Left colon (tissue), 2 donors: Measurements from ENCODE around the gene LPP. TPM values are rescaled to one million over a fixed set of nuclear protein-coding genes. Genes with fewer than 3 reads are reported as not detected.
A peak's percentile ranks its signal among the peaks of the same experiment; 100 is the strongest.

ENCODE experiments used
- ATAC-seq: fragments of 200-7000 bp; cut with Tn5 transposase; one replicate; pipeline ENCODE4 v1.9.1; 2020; ENCODE audit warnings: mild to moderate bottlenecking, moderate library complexity
- DNase-seq, 2 donors: peaks; one replicate each; pipeline ENCODE4 v3.0.0-alpha.2; 2020
- intact Hi-C, 2 donors: fragments of 100-400 bp; cut with DNase I in 1 of 2; cut with micrococcal nuclease in 1 of 2; formaldehyde crosslinking; loops; one replicate each; pipeline versions ENCODE4 v1.11.2 to v1.14.0; 2022; cut with DNase I, micrococcal nuclease
- total RNA-seq, 2 donors: library from RNA; stranded (reverse); fragmentation: NEBNext Ultra II Directional; extraction: Animal tissue kit (Norgen Biotek cat#: 25700); gene quantifications; one replicate each; pipeline ENCODE4 v1.2.1, GENCODE V29; 2021
- donor health status: DM: no; HTN: no; CAD: no.
- donor health status: DM: yes; HTN: yes; CAD: no.

Gene LPP
- total RNA-seq, 2 donors from 2014 or later: 228 to 258 TPM

DNA sequence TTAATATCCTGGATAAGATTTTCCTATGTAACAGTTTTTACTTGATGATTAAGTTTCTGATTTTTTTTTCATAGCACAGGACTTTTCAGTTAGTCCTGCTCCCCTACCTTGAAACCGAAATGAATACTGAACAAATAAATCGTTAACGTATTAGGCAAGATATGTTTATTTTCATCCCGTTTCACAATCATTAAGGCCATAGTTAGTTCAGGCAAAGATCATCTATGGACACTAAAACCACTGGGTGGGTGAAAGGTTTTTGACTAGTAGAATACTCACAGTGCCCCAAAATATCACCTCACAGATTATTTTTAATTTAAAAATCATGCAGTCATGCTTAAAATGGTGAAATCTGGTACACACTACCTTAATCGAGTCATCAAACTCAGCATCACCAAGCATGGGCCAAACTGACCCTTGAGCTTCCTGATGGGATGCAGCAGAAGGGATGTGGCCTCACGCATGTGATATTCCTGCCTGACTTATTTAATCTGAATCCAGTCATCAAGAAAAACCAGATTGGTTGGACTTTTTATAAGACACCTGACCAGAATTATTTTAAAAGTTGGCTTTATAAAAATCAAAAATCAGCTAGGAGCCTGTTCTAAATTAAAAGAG lies 365.0 kb downstream of the LPP start:
- intact Hi-C loops: no loop called here

GRCh38 chr3:188520466-188520865 lies 366.5 kb downstream of the LPP start:
- intact Hi-C loops: no loop called here
- DNase-seq (no peak), ATAC-seq (no peak)

More for the DNA sequence above, 365.0 kb downstream of the LPP start:
- DNase-seq (no peak), ATAC-seq (no peak)

GRCh38 chr3:188522115-188522514 lies 368.2 kb downstream of the LPP start:
- DNase-seq: no peak
- intact Hi-C loops: no loop called here
- ATAC-seq: no peak

- ATAC-seq: no peak
- no peak for DNase-seq
- intact Hi-C loops: no loop called here
These were observed 369.3 kb downstream of the LPP start for GRCh38 chr3:188523291-188523690.

GRCh38 chr3:188524052-188524451 lies 370.1 kb downstream of the LPP start:
- intact Hi-C loops: no loop called here
- DNase-seq: no peak

DNA sequence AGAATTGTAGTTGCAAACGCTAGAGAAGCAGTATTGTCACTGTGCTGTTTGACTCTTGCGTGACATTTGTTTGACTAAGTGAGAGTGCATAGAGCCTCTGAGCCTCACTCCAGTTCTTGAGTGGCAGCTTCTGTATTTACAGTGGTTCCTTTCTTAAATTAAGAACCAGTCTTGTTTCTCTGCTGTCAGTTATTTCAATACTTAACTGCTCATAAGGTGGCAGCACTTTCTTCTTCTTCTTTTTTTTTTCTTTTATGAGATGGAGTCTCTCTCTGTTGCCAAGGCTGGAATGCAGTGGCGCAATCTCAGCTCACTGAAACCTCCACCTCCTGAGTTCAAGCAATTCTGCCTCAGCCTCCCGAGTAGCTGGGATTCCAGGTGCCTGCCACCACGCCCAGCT lies 372.1 kb downstream of the LPP start:
- ATAC-seq: no peak
- intact Hi-C loops: no loop called here
- no peak for DNase-seq

More at GRCh38 chr3:188524052-188524451, 370.1 kb downstream of the LPP start:
- no peak for ATAC-seq

DNA sequence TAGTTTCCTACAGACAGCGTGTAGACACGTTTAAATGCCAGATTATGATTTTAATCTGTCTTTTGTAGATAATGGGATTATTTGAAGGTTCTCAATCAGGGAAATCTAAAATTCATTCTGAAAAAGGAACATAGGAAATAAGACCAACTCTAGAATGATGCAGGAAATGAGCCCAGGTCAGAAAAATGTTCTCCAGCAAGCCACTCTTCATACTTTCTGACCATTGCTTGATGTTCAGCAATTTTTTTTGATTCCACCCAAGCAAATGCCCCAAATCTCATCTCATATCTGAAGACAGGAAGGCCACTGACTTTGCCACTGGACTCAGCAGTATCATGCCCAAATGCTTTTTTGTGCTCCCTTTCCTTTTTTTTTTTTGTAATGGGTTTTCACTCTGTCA lies 373.4 kb downstream of the LPP start:
- DNase-seq (no peak), ATAC-seq (no peak)

DNA sequence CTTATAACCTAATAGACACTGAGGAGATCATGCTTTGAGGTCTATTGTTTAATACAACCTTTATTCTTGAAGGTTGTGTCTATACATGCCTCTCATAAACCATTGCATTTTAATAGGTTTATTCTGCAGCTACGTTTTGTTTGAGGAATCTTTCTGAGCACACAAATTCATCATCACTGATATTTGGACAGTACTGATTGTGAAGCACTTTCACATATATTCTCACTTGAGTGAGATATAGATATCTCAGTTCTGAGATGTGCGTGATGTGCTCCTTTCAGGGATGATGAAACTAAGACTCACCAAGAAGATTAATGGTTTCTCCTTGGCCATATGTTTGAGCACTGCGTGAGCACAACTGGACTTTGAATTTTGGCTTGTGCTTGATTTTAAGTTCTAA lies 374.4 kb downstream of the LPP start:
- ATAC-seq: no peak
- no peak for DNase-seq
- intact Hi-C loops: no loop called here

More for the DNA sequence above, 373.4 kb downstream of the LPP start:
- intact Hi-C loops: no loop called here

DNA sequence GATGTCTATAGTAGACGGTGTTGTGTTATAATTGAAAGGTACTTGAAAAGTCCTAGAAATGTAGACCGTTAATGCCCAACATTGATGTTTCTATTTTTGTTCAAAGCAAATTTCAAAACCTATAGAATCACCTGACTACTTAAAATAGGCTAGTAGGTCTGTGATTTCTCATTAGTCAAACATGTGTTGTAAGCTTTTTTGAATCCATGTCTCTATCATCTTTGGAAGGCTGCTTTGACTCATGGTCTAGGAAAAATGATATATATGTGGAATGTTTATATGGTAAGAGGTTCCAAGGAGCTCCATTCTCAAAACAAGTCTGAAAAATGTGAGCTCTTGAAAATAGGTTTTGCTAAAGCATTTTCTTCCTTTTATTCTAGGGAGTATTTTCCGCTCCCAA lies 375.3 kb downstream of the LPP start:
- intact Hi-C loops: no loop called here
- DNase-seq (no peak), ATAC-seq (no peak)

DNA sequence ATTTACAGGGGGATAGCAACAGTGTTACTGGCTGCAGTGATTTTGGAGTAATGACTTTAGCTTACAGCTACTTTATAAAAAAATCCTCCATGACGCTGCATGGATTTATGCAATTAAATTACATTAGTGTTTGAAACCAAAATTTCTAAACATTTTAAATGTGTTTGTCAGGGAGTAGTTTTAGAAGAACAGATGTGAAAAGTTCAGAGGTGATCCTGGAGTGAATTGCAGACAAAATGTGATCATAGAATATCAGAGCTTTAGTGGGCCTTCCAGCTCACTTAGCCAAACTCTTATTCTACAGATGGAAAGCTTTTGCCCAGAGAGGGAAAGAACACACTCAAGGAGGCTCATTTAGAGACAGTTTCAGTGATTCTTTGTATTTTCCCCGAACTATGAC lies 376.3 kb downstream of the LPP start:
- intact Hi-C loops: no loop called here
- no peak for DNase-seq
- ATAC-seq: no peak

DNA sequence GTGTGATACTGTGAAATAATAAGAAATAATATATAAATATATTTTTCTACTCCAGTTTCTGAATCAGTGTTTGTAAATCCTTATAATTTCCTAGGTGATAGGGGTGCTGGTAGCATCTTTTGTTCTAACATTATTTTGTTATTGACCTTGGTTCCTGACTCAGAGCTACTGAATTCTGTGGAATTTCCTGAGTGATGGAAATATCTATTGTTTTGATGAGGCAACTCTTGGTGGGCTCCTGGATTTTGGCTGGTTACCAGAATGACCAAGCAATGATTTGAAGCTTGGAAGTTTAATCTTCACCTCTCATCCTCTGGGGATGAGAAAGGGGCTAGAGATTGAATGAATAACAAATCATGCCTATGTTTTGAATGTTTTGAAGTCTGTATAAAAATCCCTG lies 377.3 kb downstream of the LPP start:
- intact Hi-C loops: no loop called here
- DNase-seq (no peak), ATAC-seq (no peak)

DNA sequence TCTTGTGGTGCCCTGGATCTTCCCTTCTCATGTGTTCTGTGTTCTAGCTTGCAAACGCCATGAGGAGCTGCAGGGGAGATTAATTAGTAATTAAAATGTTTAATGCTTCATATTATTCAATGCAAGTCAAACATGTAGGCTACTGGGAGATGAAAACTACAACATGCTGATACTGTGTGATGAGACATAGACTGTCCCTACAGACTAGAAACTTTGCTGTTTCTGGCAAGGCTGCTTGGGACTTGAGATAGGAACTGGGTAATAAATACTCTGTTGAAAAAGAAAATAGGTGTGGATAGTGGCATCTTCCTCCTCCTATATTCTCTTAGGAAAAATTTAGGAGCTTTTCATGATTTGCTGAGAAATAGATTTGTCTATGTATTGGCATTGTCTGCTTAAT lies 379.2 kb downstream of the LPP start:
- no peak for ATAC-seq
- DNase-seq: no peak
- intact Hi-C loops: no loop called here

- intact Hi-C loops: no loop called here
- no peak for DNase-seq
- no peak for ATAC-seq
These were observed 379.8 kb downstream of the LPP start for GRCh38 chr3:188533612-188534357.

DNA sequence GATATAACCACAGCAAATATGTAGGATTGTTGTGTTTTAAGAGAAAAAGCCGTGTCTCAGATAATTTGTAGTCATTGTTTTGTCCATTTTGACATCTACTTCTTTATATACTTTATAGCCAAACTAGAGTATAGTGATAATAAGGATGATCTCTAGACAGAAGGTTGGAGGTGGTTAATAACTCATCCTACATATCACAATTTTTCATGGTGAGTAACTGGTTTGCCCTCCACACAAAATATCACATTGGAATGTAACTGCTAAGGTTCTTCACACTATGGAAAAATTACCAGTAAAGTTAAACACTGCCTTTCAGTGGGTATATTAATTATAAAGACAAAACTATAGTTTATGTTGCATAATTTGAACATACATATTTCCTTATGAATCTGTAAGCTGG lies 380.7 kb downstream of the LPP start:
- intact Hi-C loops: no loop called here
- ATAC-seq (no peak), DNase-seq (no peak)

DNA sequence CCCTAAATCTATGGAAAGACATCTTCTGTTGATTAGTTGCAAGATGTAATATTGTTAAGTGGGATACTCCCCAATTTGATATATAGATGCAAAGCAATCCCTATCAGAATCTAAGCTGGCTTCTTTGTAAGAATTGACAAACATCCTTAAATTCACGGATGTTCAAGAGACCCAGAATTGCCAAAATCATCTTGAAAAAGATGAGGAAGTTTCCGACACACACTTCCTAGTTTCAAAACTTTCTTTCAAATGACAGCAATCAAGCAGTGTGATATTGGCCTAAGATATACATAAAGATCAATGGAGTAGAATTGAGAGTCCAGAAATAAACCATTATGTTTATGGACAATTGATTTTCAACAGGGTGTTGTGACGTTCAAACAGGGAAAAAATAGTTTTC lies 383.6 kb downstream of the LPP start:
- DNase-seq (no peak), ATAC-seq (no peak)
- intact Hi-C loops: no loop called here

GRCh38 chr3:188539037-188539436 lies 385.1 kb downstream of the LPP start:
- ATAC-seq: no peak
- DNase-seq: no peak
- intact Hi-C loops: no loop called here

DNA sequence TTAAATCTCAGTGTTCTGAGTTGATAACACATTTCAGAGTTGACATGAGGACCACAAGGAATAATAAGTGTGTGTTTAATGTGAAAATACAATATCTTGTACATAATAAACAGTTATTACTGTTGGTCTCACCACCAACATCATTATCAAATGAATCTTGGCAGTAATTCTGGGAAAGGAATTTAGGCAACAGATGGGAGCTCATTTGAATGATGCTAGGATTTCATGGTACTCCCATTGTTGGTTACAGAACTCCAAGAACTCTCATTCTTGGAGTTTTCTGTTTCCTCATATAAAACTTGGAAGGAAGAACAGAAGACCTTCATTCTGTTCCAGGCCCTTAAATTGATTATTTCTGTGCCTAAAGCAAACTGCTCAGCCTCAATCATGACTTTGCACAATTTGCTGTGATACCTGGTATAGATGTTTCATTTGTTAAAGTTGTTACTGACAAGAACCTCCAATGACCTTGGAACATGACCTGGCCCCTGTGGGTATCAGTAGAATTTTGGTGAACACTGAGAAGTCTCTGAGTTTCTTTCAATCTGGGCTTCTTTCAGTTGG lies 385.8 kb downstream of the LPP start:
- DNase-seq (no peak), ATAC-seq (no peak)
- intact Hi-C loops: no loop called here

GRCh38 chr3:188542196-188542595 lies 388.2 kb downstream of the LPP start:
- intact Hi-C loops: no loop called here
- DNase-seq (no peak), ATAC-seq (peak; percentile 97)

DNA sequence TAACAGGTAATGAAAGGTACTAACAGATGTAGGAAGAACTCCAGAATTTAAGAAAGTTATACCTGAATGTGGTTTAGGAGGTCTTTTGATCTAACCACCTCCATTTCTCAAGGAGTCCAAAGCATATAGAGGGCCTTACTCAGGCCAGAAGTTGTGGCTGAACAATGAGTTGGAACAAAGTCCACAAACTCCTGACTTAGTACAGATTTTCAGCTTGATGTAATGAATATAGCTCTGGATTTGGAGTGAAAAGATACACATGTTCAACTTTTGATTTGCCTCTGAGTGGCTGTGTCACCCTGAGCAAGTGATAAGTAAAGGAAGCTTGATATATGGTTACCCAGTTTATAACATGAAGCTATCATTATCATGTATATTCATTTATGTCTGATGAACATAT lies 390.1 kb downstream of the LPP start:
- ATAC-seq (no peak), DNase-seq (no peak)
- intact Hi-C loops: no loop called here

- intact Hi-C loops: no loop called here
- DNase-seq (no peak), ATAC-seq (peak; percentile 31)
These were observed 393.1 kb downstream of the LPP start for GRCh38 chr3:188546835-188547670.
